EH (cell line): Measurements from ENCODE around the gene FMR1.

Source experiments
- DNase-seq: peaks from one replicate; pipeline ENCODE4 v3.0.0-alpha.2; 2015; ENCODE audit warnings: low read depth

FMR1 gene

DNA sequence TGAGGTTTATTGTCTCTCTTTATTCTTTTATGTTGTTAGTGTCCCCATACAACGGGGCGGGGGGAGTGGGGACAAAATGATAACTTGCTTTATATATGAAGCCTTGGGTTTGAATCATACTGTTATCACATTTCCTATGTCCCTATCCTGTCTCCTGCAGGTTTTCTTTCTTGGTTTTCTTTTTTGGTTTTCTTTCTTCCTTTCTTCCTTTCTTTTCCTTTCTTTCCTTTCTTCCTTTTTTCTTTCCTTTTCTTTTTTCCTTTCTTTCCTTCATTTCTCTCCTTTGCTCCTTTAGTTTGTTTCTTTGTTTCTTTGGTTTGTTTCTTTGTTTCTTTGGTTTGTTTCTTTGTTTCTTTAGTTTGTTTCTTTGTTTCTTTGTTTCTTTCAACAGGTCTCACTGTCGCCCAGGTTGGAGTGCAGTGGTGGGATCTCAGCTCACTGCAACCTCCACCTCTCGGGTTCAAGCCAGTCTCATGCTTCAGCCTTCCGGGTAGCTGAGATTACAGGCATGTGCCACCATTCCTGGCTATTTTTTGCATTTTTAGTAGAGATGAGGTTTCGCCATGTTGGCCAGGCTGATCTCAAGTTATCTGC is 4.8 kb downstream of the FMR1 start:
- DNase-seq = no peak

DNA sequence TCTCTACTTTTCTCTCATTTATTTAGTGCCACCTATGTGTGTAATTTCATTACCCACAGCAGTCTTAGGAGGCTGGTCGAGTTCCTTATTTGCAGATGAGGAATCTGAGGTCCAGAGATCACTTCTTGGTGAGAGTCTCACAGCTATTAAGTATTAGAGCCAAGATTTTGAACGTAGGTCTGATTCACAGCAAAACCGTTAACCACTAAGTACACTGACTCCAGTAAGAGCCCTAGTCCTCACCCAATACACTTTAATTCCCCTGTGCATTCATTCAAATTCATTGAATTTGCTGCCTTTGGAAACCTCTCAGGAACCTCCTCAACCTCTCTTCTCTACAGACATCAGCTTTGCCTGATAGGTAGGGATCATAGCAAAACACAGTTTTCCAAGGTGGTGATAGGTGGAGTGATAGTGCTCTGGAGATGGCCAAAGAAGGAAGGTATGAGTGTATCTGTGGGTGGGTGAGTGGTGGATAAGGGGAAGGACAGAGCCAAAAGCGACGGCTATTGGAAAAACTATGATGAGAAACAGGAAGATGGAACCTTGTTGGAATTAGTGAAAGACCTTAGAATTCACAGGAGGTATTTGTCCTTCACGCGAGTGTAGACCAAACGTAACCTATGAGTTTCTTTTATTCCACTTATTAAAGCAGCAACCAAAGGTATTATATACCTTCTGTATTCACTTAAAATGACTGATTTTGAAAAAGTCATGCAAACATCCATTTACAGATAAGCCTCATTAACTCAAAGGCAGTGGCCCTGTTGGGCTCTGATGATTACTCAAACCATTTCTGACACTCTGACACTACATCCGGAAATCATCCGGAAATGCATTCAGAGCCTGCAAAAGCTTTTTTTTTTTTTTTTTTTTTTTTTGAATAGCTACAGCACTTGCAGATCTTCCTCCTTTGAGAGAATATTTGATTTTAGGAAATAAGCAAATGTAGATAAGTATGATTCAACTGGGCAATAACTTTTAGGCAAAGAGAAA is 6.3 kb downstream of the FMR1 start:
- peak; percentile 19 for DNase-seq

DNA sequence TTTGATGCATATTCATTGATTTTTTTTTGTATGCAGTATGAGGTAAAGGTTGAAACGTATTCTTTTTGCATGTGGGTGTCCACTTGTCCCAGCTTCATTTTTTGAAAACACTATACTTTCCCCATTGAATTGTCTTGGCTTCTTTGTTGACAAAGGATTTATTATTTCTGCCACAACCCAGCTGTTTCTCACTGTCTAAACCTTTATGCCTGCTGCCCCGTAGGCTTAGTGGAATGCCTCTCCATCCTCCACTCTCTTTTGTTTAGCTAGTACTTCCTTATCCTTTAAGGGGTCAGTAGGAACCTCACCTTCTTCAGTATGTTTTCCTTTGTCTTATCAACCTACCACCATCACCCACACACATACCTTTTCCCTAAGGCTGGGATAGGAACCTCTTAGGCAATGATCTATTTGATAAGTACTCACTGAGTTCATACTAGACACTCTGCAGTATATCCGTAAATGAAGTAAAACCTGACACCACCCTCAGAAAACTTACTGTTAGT is 8.5 kb downstream of the FMR1 start:
- no peak for DNase-seq

DNA sequence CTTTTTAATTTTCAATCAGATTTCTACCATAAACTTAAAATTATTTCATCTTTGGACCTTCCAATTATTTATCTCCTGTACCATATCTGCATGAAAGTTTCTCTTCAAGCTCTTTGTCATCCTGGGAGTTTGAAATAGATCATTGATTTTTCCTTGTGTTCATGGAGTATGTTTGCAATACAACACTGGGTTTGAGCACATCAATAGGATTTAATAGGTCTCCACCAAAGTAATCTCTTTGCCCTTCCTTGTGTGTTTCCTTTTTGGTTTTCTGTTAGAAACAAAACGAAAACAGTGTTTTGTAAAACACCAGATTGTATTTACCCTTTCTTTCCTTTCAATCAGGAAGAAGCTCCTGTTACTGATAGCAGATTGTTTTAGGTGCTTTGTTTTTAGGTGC is 11.9 kb downstream of the FMR1 start:
- DNase-seq = no peak

DNA sequence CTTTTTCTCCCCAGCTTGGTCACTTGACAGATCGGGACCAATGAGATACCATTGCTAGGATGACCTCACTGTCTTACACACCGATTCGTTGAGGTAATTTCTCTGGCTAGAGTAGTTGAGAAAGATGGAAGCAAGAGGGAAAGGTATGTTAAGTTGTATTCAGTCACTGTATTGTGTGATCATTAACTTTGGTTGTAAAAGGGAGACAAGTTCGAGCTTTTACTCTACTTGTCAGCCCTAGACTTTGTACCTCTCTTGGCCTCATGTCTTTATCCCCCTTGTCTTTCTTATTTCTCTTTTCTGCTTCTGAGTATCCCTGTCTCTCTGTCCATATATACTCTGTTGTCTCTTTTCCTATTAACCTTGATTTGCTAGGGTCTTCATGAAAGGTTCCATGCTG is 15.5 kb downstream of the FMR1 start:
- DNase-seq = no peak

DNA sequence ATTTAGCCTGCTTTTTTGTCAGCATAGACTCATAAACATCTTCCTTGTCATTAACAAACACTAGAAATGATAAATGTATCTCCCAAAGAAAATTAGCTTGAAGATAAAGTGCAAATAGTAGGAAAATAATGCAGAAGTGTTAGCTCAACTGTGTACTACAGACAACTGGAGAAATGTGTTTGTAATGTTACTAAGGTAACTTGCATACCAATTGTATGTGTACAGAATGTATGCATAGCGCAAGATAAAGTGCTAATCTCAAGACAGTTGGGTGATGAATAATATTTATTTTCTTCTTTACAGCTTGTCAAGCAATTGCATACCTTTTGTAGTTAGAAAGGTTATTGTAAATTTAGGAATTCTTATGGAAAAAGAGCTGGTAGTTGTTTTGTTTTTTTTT is 22.1 kb downstream of the FMR1 start:
- DNase-seq = no peak

DNA sequence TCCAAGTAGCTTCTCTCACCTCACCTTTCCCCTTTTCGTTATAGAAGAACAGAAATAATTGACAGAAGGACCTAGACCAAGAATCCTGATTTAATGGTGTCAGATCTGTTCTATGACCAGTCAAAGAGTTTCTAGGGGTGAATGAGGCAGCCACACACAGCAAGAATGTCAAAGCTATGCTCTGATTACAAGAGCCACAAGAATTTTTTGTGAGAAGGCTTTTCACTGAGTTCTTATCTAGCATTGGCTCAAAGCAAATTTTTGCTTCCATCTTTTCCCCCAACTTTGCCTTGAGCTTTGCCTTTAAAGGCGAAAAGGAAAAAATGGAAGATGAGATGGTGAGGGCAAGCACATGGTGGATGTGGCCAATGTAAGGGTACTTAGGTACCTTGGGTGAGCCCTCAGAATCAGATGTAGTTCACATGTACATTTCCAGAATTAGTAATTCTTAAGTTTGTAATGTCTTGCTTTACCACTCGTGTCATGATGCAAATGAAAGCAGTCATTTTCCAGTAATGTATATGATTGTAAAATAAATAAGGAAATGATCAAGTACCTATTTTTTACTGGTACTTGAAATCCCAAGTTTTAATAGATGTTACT is 23.5 kb downstream of the FMR1 start:
- peak; percentile 0 for DNase-seq

DNA sequence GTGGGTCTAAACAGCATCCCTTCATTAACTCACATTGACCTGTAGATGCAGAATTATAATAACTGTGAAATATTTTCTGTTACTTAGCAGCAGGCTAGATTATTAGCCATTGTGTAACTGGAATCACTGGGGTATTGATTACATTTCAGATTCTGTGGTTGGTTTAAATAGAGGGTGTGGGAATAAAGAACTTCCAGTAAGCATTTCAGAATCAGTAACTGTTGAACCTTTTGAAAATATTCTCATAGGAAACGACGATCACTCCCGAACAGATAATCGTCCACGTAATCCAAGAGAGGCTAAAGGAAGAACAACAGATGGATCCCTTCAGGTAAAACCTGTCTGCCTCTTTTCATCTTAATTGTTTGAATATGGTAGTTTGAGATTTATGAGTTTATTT is 33.6 kb downstream of the FMR1 start:
- no peak for DNase-seq

DNA sequence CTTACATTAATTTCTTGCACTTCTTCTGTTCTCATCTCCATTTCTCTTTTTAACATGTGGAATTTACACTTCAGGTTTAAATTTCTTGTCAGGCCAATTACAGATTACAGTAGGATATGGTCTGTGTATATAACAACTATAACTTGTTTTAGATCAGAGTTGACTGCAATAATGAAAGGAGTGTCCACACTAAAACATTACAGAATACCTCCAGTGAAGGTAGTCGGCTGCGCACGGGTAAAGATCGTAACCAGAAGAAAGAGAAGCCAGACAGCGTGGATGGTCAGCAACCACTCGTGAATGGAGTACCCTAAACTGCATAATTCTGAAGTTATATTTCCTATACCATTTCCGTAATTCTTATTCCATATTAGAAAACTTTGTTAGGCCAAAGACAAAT is 36.8 kb downstream of the FMR1 start:
- no peak for DNase-seq

DNA sequence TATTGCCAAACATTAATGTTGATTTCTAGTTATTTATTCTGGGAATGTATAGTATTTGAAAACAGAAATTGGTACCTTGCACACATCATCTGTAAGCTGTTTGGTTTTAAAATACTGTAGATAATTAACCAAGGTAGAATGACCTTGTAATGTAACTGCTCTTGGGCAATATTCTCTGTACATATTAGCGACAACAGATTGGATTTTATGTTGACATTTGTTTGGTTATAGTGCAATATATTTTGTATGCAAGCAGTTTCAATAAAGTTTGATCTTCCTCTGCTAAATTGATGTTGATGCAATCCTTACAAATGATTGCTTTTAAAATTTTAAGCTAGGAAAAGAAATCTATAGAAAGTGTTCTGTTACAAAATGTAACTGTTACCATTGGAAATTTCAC is 38.6 kb downstream of the FMR1 start:
- DNase-seq = no peak

DNA sequence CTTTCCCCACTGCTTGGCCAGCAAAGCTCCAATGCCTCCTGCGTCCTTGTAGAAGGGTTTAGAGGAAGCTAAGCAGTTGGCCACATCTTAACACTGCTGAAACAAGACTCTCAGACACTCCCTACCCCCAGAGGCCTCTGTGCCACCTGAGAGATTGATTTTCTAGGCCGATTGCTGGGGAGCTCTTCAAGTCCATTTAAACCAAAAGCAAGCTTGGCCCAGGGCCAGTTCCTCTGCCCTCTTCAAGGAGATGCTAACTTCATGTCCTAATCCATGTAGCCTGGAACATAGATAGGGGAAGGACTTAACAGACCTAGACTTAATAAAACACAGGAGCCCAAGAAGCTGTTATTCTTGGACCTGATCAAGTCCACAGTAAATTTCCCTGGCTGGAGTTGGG is 42.3 kb downstream of the FMR1 start:
- DNase-seq = no peak

DNA sequence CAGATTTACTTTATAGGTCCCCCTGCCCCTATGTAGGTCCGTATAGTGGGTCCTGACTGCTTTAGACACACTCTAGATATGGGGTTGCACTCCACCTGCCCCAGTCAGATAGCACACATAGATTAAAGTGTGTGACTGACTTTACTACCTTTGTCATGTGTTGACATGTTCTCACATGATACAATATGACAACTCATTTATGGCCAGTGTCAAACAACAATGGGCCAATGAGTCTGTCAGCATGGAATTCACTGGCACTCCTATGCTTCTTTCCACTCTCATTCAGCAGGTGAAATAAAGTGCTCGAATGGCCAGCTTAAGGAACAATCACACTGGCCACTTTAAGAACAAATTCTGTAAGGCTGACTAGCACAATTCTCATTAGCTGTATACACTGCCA is 45.6 kb downstream of the FMR1 start:
- no peak for DNase-seq

DNA sequence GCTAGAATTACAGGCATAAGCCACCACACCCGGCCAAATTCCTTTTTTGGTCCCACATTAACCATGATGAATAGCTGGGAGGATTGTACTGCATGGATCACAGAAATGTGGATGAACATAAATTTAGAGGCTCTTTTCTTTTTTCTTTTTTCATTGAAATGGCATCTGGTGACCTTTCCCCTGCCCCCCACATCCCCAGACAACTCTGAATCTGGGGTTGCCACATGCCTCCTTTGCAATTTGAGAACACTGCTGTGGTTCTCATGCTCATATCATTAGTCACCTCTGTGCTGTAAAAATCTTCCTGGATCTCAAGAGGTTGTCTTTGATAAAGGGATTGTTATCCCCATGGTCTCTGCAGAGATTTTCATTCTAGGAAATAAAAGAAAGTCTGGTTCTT is 46.6 kb downstream of the FMR1 start:
- DNase-seq = peak; percentile 75

DNA sequence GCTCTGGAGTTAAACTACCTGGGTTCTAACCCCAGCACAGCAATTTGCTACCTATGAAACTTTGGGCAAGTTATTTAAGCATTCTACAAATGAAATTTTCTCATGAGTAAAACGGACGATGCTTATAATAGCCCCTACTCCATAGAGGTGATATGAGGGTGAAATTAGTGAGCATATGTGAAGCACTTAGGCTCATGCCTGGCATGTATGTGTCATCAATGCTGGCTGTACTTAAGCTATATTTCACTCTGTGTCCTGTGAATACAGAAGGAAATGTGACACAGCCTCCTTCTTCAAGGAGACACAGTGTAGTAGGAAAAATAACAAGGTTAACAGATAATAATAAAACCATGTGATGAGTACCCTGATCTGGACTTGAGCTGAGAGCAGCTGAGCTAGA is 49.0 kb downstream of the FMR1 start:
- no peak for DNase-seq

DNA sequence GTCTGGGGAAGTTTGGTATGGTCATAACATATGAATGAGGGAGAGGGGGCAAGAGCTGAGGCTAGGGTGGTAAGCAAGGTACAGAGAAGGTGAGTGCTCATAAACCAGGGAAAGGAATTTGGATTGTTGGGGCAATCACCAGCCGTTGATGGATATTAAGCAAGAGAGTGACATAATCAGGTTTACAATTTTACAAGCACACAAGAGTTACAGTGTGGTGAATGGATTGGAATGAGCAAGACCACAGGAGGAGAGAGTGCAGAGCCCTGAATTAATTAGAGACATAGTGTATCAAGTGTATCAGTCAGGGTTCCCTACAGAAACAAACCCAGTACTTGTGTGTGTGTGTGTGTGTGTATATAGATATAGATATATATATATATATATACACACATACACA is 50.8 kb downstream of the FMR1 start:
- DNase-seq = peak; percentile 19

DNA sequence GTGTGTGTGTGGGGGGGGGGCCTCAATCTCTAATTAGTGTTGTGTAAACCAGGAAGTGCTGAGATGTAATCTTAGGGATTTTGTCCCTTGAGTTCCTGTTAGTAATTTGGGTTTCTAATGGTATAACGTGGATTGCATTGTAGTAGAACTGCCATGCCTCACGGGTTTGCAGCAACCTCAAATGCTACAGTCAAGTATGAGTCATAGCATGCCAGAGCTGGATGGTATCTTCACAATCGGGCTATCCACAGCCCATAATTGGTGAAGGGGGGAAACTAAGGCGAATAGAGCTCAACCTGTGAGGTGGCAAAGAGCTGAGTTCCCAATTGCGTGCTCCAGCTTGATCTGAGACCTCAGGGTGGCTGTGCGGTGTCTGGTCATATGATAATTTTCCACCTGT is 67.2 kb downstream of the FMR1 start:
- no peak for DNase-seq

DNA sequence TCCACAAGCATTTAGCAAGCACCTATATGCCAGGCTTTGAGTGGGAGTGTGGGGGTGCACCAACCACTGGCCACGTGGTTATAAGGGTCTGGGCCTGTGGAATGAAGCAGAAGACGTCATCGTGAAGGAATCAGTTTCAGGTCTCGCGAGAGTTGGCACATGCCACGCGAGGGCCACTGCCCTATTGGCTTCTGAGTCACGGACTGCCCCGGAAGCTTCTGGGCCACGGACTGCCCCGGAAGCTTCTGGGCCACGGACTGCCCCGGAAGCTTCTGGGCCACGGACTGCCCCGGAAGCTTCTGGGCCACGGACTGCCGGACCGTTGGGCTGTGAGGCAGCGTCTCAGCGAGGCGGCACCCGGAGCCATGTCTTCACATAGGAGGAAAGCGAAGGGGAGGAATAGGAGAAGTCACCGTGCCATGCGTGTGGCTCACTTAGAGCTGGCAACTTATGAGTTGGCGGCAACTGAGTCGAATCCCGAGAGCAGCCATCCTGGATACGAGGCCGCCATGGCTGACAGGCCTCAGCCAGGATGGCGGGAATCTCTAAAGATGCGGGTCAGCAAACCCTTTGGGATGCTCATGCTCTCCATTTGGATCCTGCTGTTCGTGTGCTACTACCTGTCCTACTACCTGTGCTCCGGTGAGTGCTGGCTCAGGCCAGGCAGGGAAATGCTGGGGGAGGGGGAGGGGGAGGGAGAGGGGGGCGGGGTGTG is 69.5 kb downstream of the FMR1 start, which contains the start of gene FMR1NB:
Gene FMR1NB, plus strand, starts transcription at position 300 of the 715 bp plus-strand sequence. Its CDS starts 66 bp downstream, at position 366.
- DNase-seq = no peak
